Measurements from ENCODE around the gene PIK3AP1. TPM values are rescaled to one million over a fixed set of nuclear protein-coding genes. Genes with fewer than 3 reads are reported as not detected.
A peak's percentile ranks its signal among the peaks of the same experiment; 100 is the strongest.

PIK3AP1 gene
- total and polyA plus RNA-seq, 2 of the 13 experiments (the other 11 are each of a cell fraction or from before 2014, with no cell fraction given): 3.6 to 13.8 TPM

DNA sequence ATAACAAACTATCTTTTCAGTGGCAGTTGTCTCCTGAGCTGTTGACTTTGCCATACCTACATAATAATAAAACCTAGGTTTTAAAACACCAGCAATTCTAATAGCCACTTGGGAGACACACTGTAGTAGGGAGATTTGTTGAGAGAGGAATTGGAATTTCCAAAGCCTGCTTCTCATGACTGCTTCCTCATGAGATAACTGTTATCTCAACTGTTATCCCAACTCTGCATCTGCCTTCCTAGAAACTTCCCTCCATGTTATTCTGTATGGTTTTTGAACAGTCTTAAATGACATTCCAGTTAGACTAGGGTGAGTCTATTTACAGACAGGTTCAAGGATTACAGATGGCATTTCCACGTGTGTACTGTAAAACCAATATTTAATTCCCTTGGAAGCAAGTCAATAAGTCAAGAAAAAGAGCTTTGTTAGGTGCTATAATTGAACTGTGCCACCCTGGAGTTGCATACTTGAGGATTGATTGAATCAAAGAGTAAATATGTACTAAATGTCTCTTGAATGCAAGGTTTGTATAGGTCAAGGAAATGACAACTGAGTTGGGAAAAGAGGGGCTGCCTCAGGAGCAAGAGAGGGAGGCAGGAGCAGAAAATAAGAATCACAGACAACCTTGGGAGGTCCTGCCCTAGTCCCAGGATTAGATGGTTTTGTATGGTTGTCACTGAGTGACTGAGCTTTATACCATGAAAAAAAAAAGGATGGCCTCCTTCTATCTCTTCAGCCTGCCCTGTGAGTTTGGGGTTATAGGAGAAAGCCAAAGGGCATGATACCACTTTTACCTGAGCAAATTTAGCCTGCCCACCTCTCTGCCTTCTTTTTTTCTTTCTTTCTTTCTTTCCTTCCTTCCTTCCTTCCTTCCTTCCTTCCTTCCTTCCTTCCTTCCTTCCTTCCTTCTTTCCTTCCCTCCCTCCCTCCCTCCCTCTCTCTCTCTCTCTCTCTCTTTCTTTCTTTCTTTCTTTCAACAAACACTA is 123.6 kb downstream of the PIK3AP1 start (continued):
- TF ChIP-seq HES4 (CRISPR knock-in tag; IDR thresholded peaks at IDR 0.05; ENCODE audit: borderline replicate concordance) (no peak), KAT8 (CRISPR knock-in tag; IDR thresholded peaks at IDR 0.05) (0 out of 2 replicates have a peak, but pooled peaks have one; percentile 37), IKZF4 (CRISPR knock-in tag; IDR thresholded peaks at IDR 0.05; ENCODE audit: borderline replicate concordance, low read depth, not compliant biosample characterization) (no peak), RNF2 (conservative IDR thresholded peaks at IDR 0.05; ENCODE audit: low read depth) (no peak), SOX6 (IDR thresholded peaks at IDR 0.05) (no peak), SOX6 (CRISPR knock-in tag; IDR thresholded peaks at IDR 0.05) (peak; percentile 79), ZNF256 (CRISPR knock-in tag; conservative IDR thresholded peaks at IDR 0.05) (no peak), CHD2 (IDR thresholded peaks at IDR 0.05; ENCODE audit: low read depth, low read length) (no peak), ZNF343 (CRISPR knock-in tag; IDR thresholded peaks at IDR 0.05) (no peak), RORA (CRISPR knock-in tag; IDR thresholded peaks at IDR 0.05) (no peak), PHF8 (CRISPR knock-in tag; IDR thresholded peaks at IDR 0.05) (no peak), TOE1 (CRISPR knock-in tag; IDR thresholded peaks at IDR 0.05) (no peak), KLF6 (CRISPR knock-in tag; IDR thresholded peaks at IDR 0.05) (no peak), HOXD1 (CRISPR knock-in tag; IDR thresholded peaks at IDR 0.05) (no peak), FOXK1 (CRISPR knock-in tag; IDR thresholded peaks at IDR 0.05; ENCODE audit: borderline replicate concordance, low read depth) (peak; percentile 26; the same call in 1 of the 2 replicates), MAF1 (CRISPR knock-in tag; IDR thresholded peaks at IDR 0.05; ENCODE audit: borderline replicate concordance) (no peak), ZNF543 (CRISPR knock-in tag; IDR thresholded peaks at IDR 0.05) (no peak), MED1 (CRISPR knock-in tag; IDR thresholded peaks at IDR 0.05) (0 out of 2 replicates have a peak, but pooled peaks have one; percentile 23)
- TF ChIP-seq, protein P1, sequence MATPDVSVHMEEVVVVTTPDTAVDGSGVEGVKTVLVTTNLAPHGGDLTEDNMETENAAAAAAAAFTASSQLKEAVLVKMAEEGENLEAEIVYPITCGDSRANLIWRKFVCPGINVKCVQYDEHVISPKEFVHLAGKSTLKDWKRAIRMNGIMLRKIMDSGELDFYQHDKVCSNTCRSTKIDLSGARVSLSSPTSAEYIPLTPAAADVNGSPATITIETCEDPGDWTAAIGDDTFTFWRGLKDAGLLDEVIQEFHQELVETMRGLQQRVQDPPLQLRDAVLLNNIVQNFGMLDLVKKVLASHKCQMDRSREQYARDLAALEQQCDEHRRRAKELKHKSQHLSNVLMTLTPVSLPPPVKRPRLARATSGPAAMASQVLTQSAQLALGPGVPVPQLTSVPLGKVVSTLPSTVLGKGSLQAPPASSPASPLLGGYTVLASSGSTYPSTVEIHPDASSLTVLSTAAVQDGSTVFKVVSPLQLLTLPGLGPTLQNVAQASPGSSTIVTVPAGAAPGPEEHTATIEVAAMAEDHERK (CRISPR knock-in tag; IDR thresholded peaks at IDR 0.05; ENCODE audit: low read depth): no peak
- TF ChIP-seq, protein P2, sequence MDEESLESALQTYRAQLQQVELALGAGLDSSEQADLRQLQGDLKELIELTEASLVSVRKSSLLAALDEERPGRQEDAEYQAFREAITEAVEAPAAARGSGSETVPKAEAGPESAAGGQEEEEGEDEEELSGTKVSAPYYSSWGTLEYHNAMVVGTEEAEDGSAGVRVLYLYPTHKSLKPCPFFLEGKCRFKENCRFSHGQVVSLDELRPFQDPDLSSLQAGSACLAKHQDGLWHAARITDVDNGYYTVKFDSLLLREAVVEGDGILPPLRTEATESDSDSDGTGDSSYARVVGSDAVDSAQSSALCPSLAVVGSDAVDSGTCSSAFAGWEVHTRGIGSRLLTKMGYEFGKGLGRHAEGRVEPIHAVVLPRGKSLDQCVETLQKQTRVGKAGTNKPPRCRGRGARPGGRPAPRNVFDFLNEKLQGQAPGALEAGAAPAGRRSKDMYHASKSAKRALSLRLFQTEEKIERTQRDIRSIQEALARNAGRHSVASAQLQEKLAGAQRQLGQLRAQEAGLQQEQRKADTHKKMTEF (CRISPR knock-in tag; IDR thresholded peaks at IDR 0.05): peak; percentile 66; the same call in 1 of the 2 replicates
- TF ChIP-seq, protein P3, sequence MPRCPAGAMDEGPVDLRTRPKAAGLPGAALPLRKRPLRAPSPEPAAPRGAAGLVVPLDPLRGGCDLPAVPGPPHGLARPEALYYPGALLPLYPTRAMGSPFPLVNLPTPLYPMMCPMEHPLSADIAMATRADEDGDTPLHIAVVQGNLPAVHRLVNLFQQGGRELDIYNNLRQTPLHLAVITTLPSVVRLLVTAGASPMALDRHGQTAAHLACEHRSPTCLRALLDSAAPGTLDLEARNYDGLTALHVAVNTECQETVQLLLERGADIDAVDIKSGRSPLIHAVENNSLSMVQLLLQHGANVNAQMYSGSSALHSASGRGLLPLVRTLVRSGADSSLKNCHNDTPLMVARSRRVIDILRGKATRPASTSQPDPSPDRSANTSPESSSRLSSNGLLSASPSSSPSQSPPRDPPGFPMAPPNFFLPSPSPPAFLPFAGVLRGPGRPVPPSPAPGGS (CRISPR knock-in tag; IDR thresholded peaks at IDR 0.05): no peak
- TF ChIP-seq, protein P4, sequence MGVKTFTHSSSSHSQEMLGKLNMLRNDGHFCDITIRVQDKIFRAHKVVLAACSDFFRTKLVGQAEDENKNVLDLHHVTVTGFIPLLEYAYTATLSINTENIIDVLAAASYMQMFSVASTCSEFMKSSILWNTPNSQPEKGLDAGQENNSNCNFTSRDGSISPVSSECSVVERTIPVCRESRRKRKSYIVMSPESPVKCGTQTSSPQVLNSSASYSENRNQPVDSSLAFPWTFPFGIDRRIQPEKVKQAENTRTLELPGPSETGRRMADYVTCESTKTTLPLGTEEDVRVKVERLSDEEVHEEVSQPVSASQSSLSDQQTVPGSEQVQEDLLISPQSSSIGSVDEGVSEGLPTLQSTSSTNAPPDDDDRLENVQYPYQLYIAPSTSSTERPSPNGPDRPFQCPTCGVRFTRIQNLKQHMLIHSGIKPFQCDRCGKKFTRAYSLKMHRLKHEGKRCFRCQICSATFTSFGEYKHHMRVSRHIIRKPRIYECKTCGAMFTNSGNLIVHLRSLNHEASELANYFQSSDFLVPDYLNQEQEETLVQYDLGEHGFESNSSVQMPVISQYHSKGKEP (CRISPR knock-in tag; IDR thresholded peaks at IDR 0.05): no peak
- TF ChIP-seq, protein P5, sequence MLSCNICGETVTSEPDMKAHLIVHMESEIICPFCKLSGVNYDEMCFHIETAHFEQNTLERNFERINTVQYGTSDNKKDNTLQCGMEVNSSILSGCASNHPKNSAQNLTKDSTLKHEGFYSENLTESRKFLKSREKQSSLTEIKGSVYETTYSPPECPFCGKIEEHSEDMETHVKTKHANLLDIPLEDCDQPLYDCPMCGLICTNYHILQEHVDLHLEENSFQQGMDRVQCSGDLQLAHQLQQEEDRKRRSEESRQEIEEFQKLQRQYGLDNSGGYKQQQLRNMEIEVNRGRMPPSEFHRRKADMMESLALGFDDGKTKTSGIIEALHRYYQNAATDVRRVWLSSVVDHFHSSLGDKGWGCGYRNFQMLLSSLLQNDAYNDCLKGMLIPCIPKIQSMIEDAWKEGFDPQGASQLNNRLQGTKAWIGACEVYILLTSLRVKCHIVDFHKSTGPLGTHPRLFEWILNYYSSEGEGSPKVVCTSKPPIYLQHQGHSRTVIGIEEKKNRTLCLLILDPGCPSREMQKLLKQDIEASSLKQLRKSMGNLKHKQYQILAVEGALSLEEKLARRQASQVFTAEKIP (CRISPR knock-in tag; IDR thresholded peaks at IDR 0.05; ENCODE audit: borderline replicate concordance): no peak
